NCI-H345 treated with DMSO at 0.1 percent for 48 hours (cell line): ENCODE measurements around the gene NWD2.
"Not testable (repeated sequence)": the region's sequence is repeated elsewhere in the genome, so short reads cannot be mapped to it uniquely, and the experiment has no call there.

Experiments
- DNase-seq: peaks from one replicate; lab custom pipeline; 2025; ENCODE audit not compliant: unreplicated experiment; lab: John Stamatoyannopoulos, UW

NWD2 gene

GRCh38 chr4:37489697-37490096 is 245.2 kb downstream of the NWD2 start:
- DNase-seq = no peak

- DNase-seq = no peak
These were observed 246.1 kb downstream of the NWD2 start for GRCh38 chr4:37490391-37491347.

GRCh38 chr4:37495353-37495752 is 250.8 kb downstream of the NWD2 start:
- not testable (repeated sequence) for DNase-seq
